HUES48 (cell line): ENCODE data around the gene TMEM181.
"Not testable (repeated sequence)": the region's sequence is repeated elsewhere in the genome, so short reads cannot be mapped to it uniquely, and the experiment has no call there.

Experiments used
- H3K27ac ChIP-seq: one replicate; pipeline ENCODE4 v1.7.0; 2013; ENCODE audit warnings: low read depth, low read length, inconsistent platforms
- H3K27me3 ChIP-seq: 2 replicates; pipeline ENCODE4 v1.6.1; 2013; ENCODE audit warnings: mild to moderate bottlenecking, low read length; ENCODE audit not compliant: control insufficient read depth, insufficient read depth
- H3K36me3 ChIP-seq: 2 replicates; pipeline ENCODE4 v1.6.1; 2013; ENCODE audit warnings: low read length; ENCODE audit not compliant: control insufficient read depth, insufficient read depth
- H3K4me1 ChIP-seq: 2 replicates; pipeline ENCODE4 v1.6.1; 2013; ENCODE audit warnings: mild to moderate bottlenecking, low read length; ENCODE audit not compliant: control insufficient read depth, insufficient read depth
- H3K4me3 ChIP-seq: 2 replicates; pipeline ENCODE4 v1.5.1; 2013; ENCODE audit warnings: mild to moderate bottlenecking, low read depth, low read length
- H3K9ac ChIP-seq: 2 replicates; pipeline ENCODE4 v1.6.1; 2013; ENCODE audit warnings: mild to moderate bottlenecking, low read depth, low read length, moderate library complexity
- H3K9me3 ChIP-seq: 2 replicates; pipeline ENCODE4 v1.6.1; 2013; ENCODE audit warnings: low read length; ENCODE audit not compliant: control insufficient read depth, insufficient read depth

TMEM181 gene

GRCh38 chr6:158645064-158646022 is 85.5 kb downstream of the TMEM181 start:
- no peaks in the 10 kb centered on the region for H3K9me3 ChIP-seq
- H3K9ac ChIP-seq = no peak overlapping the region
- H3K27ac ChIP-seq = no peak overlapping the region
- peaks cover 2% of the 10 kb centered on the region; the same call in 1 of the 2 replicates for H3K36me3 ChIP-seq
- peaks cover 7% of the 10 kb centered on the region for H3K4me1 ChIP-seq
- peak overlapping the region; percentile 92 for H3K4me3 ChIP-seq
- H3K27me3 ChIP-seq = peaks cover 9% of the 10 kb centered on the region; the same call in 1 of the 2 replicates

DNA sequence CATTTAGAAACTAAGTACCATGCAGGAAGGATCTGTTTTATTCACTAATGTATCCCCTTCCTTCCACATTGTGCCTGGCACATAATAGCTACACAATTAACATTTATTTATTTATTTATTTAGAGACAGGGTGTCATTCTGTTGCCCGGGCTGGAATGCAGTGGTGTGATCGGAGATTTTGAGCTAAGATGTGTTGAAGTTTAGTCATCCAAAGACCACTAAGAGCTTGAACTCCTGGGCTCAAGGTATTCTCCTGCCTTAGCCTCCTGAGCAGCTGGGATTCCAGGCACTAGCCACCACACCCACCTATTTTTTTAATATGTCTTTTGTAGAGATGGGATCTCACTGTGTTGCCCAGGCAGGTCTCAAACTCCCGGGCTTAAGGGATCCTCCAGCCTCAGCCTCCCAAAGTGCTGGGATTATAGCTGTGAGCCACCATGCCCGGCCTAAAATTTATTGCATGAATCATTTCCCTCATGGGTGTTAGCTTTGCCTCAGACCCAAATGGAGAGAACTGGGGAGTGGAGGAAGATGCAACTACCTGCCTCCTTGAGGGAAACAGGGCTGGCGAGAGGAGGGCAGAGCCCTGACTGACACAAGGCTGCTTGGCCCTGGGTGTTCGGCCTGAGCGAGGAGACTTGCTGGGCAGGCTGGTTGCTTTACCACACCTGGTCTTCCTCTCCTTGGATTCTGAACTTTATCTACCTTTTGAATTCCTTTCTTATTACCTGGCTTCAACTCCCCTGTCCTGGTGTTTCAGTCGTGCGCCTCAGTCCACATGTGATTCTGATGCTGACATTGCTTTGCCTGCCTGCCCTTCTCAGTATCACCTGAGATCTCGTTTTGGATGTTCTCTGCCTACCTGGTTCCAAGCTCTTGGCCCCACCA is 86.4 kb downstream of the TMEM181 start:
- no peak overlapping the region for H3K27ac ChIP-seq

GRCh38 chr6:158647501-158647900 is 87.6 kb downstream of the TMEM181 start:
- Histone ChIP-seq H3K9ac (no peak overlapping the region), H3K4me1 (peaks cover 2% of the 10 kb centered on the region; the same call in 1 of the 2 replicates), H3K9me3 (no peaks in the 10 kb centered on the region), H3K36me3 (no peaks in the 10 kb centered on the region), H3K4me3 (no peak overlapping the region), H3K27ac (no peak overlapping the region), H3K27me3 (peaks cover 9% of the 10 kb centered on the region; the same call in 1 of the 2 replicates)

More for the DNA sequence above, 86.4 kb downstream of the TMEM181 start:
- H3K9me3 ChIP-seq = no peaks in the 10 kb centered on the region
- H3K4me1 ChIP-seq = peaks cover 2% of the 10 kb centered on the region; the same call in 1 of the 2 replicates
- no peak overlapping the region for H3K9ac ChIP-seq
- H3K27me3 ChIP-seq = peaks cover 9% of the 10 kb centered on the region; the same call in 1 of the 2 replicates
- H3K4me3 ChIP-seq = no peak overlapping the region
- H3K36me3 ChIP-seq = no peaks in the 10 kb centered on the region

GRCh38 chr6:158648682-158649131 is 88.8 kb downstream of the TMEM181 start:
- Histone ChIP-seq H3K4me3 (no peak overlapping the region), H3K9ac (no peak overlapping the region), H3K36me3 (no peaks in the 10 kb centered on the region), H3K27ac (no peak overlapping the region), H3K9me3 (no peaks in the 10 kb centered on the region), H3K27me3 (peaks cover 9% of the 10 kb centered on the region; the same call in 1 of the 2 replicates), H3K4me1 (peaks cover 2% of the 10 kb centered on the region; the same call in 1 of the 2 replicates)

GRCh38 chr6:158649289-158650143 is 89.6 kb downstream of the TMEM181 start, which contains the start of gene SYTL3:
SYTL3 (plus strand) TSS chr6:158650054; CDS start chr6:158663269, 13,215 bp downstream.
- peaks cover 9% of the 10 kb centered on the region; the same call in 1 of the 2 replicates for H3K27me3 ChIP-seq
- no peak within 1 kb of the TSS for H3K27ac ChIP-seq
- H3K36me3 ChIP-seq = no peaks in the 10 kb centered on the region
- H3K4me3 ChIP-seq = no peak within 1 kb of the TSS
- peaks cover 2% of the 10 kb centered on the region; the same call in 1 of the 2 replicates for H3K4me1 ChIP-seq
- H3K9ac ChIP-seq = no peak within 1 kb of the TSS
- no peaks in the 10 kb centered on the region for H3K9me3 ChIP-seq

GRCh38 chr6:158651981-158652737 is 92.3 kb downstream of the TMEM181 start:
- not testable (repeated sequence) for H3K4me1 ChIP-seq, H3K27me3 ChIP-seq

DNA sequence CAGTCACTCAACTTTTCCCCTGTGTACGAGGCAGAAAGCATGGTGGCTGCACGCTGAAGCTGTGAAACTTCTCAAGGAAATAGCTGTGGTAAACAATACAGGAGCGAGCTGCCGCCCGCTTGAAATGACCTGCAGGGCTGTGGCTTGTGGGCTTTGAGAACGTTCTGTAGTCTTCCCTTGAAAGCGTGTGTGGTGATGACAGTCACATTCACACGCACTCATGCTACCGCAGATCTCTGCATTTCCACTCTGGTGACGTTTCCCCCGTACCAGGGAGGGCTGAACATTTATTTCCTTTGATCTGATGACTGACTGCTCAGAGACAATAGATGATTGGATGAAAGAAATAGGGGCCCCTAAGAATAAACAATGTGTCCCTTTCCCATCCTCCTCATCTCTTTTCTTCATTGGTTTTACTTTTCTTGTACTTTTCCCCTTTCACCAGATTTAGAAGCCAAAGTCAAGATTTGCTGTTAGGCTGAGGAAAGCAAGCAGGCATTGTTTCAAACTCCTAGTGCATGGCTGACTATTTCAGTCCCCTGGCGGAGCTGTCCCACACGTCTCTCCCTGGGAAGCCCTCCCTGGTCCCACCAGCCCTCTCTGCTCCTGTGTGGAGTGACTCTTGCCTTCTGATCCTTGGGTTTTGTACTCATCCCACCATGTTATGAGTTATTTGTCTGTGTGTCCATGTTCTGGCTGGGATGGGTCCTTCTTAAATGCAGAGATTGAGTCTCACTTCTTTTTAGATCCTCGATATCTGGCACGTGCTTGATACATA is 93.9 kb downstream of the TMEM181 start:
- Histone ChIP-seq H3K9me3 (no peaks in the 10 kb centered on the region), H3K27ac (no peak overlapping the region), H3K4me1 (peaks cover 2% of the 10 kb centered on the region; the same call in 1 of the 2 replicates), H3K36me3 (no peaks in the 10 kb centered on the region), H3K4me3 (no peak overlapping the region), H3K9ac (no peak overlapping the region), H3K27me3 (no peaks in the 10 kb centered on the region)

More at GRCh38 chr6:158651981-158652737, 92.3 kb downstream of the TMEM181 start:
- H3K36me3 ChIP-seq, H3K9me3 ChIP-seq, H3K4me3 ChIP-seq, H3K9ac ChIP-seq, H3K27ac ChIP-seq: not testable (repeated sequence)

DNA sequence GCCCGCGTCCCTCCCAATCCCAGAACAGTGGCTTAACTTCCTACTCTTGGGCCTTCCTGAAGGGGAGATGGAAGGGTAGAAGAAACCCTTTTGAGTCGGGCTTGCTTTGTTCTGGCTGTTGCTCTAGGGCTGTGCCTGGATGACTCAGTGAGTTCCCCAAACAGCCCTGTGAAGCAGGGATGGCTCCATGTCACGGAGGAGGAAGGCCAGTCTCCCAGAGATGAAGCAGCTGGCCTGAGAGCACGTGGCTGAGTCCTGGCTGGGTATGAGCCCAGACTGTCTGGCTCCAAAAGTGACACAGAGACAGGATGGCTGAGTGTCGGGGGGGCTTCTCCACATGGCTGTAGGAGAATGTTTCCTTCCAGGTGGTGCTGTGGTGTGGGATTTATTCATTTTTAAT is 94.6 kb downstream of the TMEM181 start:
- Histone ChIP-seq H3K27ac (no peak overlapping the region), H3K4me1 (peaks cover 2% of the 10 kb centered on the region; the same call in 1 of the 2 replicates), H3K27me3 (no peaks in the 10 kb centered on the region), H3K4me3 (no peak overlapping the region), H3K36me3 (no peaks in the 10 kb centered on the region), H3K9ac (no peak overlapping the region), H3K9me3 (no peaks in the 10 kb centered on the region)

DNA sequence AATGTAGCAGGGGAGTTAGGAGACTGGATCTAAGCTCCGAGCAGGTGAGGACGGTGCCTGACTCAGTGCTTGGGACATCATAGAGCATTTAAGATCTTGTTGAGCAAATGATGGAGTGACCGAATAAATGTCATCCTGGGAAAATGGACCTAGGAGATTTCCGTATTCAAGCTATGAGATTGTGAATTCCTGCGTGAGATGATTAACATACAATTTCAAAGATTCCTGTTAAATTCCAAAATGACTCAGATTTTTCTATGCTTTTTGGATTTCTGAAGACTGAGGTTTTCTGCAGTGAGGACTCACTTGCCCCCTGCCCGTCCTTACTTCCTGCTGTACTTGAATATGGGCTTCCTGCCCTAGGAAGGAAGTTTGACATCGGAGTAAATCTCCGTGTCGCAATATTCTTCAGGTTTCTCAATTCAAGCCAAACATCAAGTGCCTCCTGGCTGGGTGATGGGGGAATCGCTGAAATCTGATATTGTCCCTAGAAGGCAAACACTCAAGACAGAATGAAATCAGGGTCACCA is 95.1 kb downstream of the TMEM181 start:
- H3K36me3 ChIP-seq = no peaks in the 10 kb centered on the region
- H3K4me1 ChIP-seq = no peaks in the 10 kb centered on the region
- H3K9me3 ChIP-seq = no peaks in the 10 kb centered on the region
- H3K27ac ChIP-seq = no peak overlapping the region
- H3K27me3 ChIP-seq = no peaks in the 10 kb centered on the region
- no peak overlapping the region for H3K9ac ChIP-seq
- H3K4me3 ChIP-seq = no peak overlapping the region
